HG02973 (cell line): ENCODE data around the gene MYCBP2.
A peak's percentile ranks its signal among the peaks of the same experiment; 100 is the strongest.
"Not testable (repeated sequence)": the region's sequence is repeated elsewhere in the genome, so short reads cannot be mapped to it uniquely, and the experiment has no call there.

ENCODE experiments used
- ATAC-seq: cut with Tn5 transposase; IDR thresholded peaks from one replicate; pipeline ENCODE4 v1.9.1; 2021; ENCODE audit warnings: moderate library complexity; ENCODE audit not compliant: unreplicated experiment

The MYCBP2 gene

GRCh38 chr13:77338961-77339401, 12.1 kb upstream of the MYCBP2 start:
- peak; percentile 57 for ATAC-seq

GRCh38 chr13:77338329-77338728, 11.4 kb upstream of the MYCBP2 start:
- ATAC-seq = peak; percentile 47

GRCh38 chr13:77337159-77337558, 10.3 kb upstream of the MYCBP2 start:
- no peak for ATAC-seq

GRCh38 chr13:77335543-77335942, 8.6 kb upstream of the MYCBP2 start:
- ATAC-seq = no peak

GRCh38 chr13:77333594-77333993, 6.7 kb upstream of the MYCBP2 start:
- no peak for ATAC-seq

GRCh38 chr13:77331421-77331820, 4.5 kb upstream of the MYCBP2 start:
- no peak for ATAC-seq

GRCh38 chr13:77329911-77330584, 3.2 kb upstream of the MYCBP2 start:
- peak; percentile 1 for ATAC-seq

GRCh38 chr13:77329133-77329910, 2.4 kb upstream of the MYCBP2 start:
- peak; percentile 48 for ATAC-seq

GRCh38 chr13:77328819-77329132, 1.9 kb upstream of the MYCBP2 start:
- peak; percentile 5 for ATAC-seq

- ATAC-seq = no peak
Measured at GRCh38 chr13:77325371-77325980, 1.4 kb downstream of the MYCBP2 start.

GRCh38 chr13:77323858-77324257, 3.0 kb downstream of the MYCBP2 start:
- ATAC-seq = no peak

- ATAC-seq = no peak
Measured at GRCh38 chr13:77319536-77319935, 7.4 kb downstream of the MYCBP2 start.

GRCh38 chr13:77318741-77319140, 8.2 kb downstream of the MYCBP2 start:
- ATAC-seq = no peak

- ATAC-seq = no peak
Measured at GRCh38 chr13:77316430-77316829, 10.5 kb downstream of the MYCBP2 start.

- ATAC-seq = not testable (repeated sequence)
Measured at GRCh38 chr13:77315509-77315908, 11.4 kb downstream of the MYCBP2 start.

- no peak for ATAC-seq
Measured at GRCh38 chr13:77313923-77314322, 13.0 kb downstream of the MYCBP2 start.

- ATAC-seq = no peak
Measured at GRCh38 chr13:77312311-77312710, 14.6 kb downstream of the MYCBP2 start.

- ATAC-seq = no peak
Measured at GRCh38 chr13:77310579-77311279, 16.2 kb downstream of the MYCBP2 start.

- ATAC-seq = no peak
Measured at GRCh38 chr13:77310161-77310560, 16.7 kb downstream of the MYCBP2 start.

GRCh38 chr13:77309254-77309653, 17.6 kb downstream of the MYCBP2 start:
- ATAC-seq = no peak

GRCh38 chr13:77306458-77306857, 20.4 kb downstream of the MYCBP2 start:
- no peak for ATAC-seq
